Uterus (tissue), 2 donors: Measurements from ENCODE around the gene WDR86.

Experiments used
- POLR2A ChIP-seq, 2 donors: fragments of 450-650 bp; IDR thresholded peaks; one replicate each; pipeline ENCODE4 v1.6.1; 2016; ENCODE audit warnings: antibody characterized with exemption in 2 of 2, mild to moderate bottlenecking in 1 of 2, moderate library complexity in 1 of 2
- TF ChIP-seq, protein P1 (sequence below), 4 experiments: fragments of 200-600 bp in 2 of 4; fragments of 450-650 bp in 2 of 4; sonication (generic) in 2 of 4; IDR thresholded peaks; one replicate each; pipeline ENCODE4 v1.5.1; 2016 to 2019; ENCODE audit warnings: antibody characterized with exemption in 4 of 4, mild to moderate bottlenecking in 2 of 4, moderate library complexity in 1 of 4

DNA sequence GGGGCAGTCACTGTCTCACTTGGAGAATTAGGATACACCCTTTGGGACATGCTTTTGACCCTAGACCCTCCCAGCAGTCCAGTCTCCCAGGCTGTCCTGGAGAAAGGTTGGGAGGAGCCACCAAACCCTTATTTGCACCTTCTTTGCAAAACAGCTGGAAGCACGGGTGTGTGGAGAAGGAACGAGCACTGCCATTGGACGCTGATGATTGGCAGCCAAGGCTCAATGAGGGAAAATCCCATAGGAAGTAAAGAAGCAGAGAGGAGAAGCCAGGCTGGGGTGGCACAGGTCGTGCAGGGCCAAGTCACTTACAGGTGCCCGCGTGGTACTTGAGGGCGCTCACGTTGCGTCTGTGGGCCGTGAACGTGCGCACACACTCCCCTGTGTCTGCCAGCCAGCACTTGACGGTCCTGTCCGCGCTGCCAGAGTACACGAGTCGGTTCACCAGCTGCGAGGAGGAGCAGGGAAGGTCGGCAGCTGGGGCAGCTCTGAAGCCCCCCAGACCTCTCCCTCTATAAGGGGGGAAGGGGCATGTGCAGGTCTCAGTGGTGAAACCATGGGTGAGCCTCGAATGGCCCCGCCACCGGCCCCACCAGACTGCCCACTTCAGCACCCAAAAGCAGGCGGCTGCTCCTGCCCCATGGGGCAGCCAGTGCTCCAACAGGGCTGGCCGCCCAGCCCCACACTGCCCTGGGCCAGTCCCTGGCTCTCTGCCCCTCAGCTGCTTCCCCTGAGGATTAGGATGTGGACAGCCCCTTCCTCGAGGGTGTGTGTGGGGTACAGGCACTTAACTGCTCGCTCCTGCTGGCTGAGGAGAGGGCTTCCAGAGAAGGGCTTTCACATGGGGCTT lies 24.8 kb downstream of the WDR86 start:
- TF ChIP-seq POLR2A (IDR thresholded peaks at IDR 0.05): no peak
- TF ChIP-seq, protein P1, sequence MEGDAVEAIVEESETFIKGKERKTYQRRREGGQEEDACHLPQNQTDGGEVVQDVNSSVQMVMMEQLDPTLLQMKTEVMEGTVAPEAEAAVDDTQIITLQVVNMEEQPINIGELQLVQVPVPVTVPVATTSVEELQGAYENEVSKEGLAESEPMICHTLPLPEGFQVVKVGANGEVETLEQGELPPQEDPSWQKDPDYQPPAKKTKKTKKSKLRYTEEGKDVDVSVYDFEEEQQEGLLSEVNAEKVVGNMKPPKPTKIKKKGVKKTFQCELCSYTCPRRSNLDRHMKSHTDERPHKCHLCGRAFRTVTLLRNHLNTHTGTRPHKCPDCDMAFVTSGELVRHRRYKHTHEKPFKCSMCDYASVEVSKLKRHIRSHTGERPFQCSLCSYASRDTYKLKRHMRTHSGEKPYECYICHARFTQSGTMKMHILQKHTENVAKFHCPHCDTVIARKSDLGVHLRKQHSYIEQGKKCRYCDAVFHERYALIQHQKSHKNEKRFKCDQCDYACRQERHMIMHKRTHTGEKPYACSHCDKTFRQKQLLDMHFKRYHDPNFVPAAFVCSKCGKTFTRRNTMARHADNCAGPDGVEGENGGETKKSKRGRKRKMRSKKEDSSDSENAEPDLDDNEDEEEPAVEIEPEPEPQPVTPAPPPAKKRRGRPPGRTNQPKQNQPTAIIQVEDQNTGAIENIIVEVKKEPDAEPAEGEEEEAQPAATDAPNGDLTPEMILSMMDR (IDR thresholded peaks at IDR 0.05): no peak
